CD4-positive, alpha-beta T cell treated with Interleukin-4 for 1 hour (primary cell): ENCODE data around the gene PCSK9.
A peak's percentile ranks its signal among the peaks of the same experiment; 100 is the strongest.

ENCODE experiments used
- DNase-seq, 2 donors: peaks; one replicate each; pipeline ENCODE4 v3.0.0-alpha.2; 2020 to 2022

The PCSK9 gene

GRCh38 chr1:55044617-55045397 is 5.5 kb downstream of the PCSK9 start:
- no peak for DNase-seq

- DNase-seq, result no peak
Observed at GRCh38 chr1:55045430-55045829, 6.1 kb downstream of the PCSK9 start.

GRCh38 chr1:55046871-55047270 is 7.5 kb downstream of the PCSK9 start:
- no peak for DNase-seq

GRCh38 chr1:55047611-55048010 is 8.3 kb downstream of the PCSK9 start:
- no peak for DNase-seq

GRCh38 chr1:55048453-55049270 is 9.3 kb downstream of the PCSK9 start:
- DNase-seq, result no peak

GRCh38 chr1:55049271-55049913 is 10.0 kb downstream of the PCSK9 start:
- DNase-seq, result no peak

GRCh38 chr1:55049914-55050278 is 10.5 kb downstream of the PCSK9 start:
- DNase-seq, result no peak

GRCh38 chr1:55050283-55050682 is 10.9 kb downstream of the PCSK9 start:
- no peak for DNase-seq

GRCh38 chr1:55051169-55051568 is 11.8 kb downstream of the PCSK9 start:
- no peak for DNase-seq

- DNase-seq, result no peak
Observed at GRCh38 chr1:55051621-55052020, 12.3 kb downstream of the PCSK9 start.

GRCh38 chr1:55052221-55053142 is 13.1 kb downstream of the PCSK9 start:
- DNase-seq, result no peak

GRCh38 chr1:55053265-55053954 is 14.1 kb downstream of the PCSK9 start:
- no peak for DNase-seq

- peak in 1 of 2 donors; percentile 9 for DNase-seq
Observed at GRCh38 chr1:55054396-55054795, 15.0 kb downstream of the PCSK9 start.

GRCh38 chr1:55055084-55055882 is 15.9 kb downstream of the PCSK9 start:
- peak in 1 of 2 donors; percentile 8 for DNase-seq

GRCh38 chr1:55055951-55056631 is 16.7 kb downstream of the PCSK9 start:
- peak in 1 of 2 donors; percentile 7 for DNase-seq

- peak in 1 of 2 donors; percentile 2 for DNase-seq
Observed at GRCh38 chr1:55056632-55056992, 17.3 kb downstream of the PCSK9 start.

GRCh38 chr1:55057270-55057955 is 18.1 kb downstream of the PCSK9 start:
- DNase-seq, result no peak

- no peak for DNase-seq
Observed at GRCh38 chr1:55057956-55058298, 18.6 kb downstream of the PCSK9 start.

- no peak for DNase-seq
Observed at GRCh38 chr1:55059302-55060132, 20.2 kb downstream of the PCSK9 start.
